ENCODE results near the gene FGD4.

DNA sequence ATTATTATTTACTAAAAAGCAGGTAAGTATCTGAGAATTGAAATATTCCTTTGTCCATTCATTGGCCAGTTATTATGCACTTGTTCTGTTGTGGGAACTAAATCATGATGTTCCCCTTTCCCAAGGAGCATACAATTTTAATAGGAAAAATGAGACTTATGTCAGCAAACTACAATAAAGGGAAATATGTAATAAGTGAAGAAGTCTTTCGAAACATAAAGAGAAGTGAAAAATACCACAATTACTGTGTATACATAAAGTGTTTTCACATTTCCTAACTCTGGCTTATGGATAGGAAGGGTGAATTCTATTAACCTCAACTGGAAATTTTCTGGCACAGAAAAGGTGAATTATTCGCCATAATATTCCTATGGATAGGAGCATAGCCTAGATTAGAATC, 201.3 kb downstream of the FGD4 start:
- TF ChIP-seq, protein P1, sequence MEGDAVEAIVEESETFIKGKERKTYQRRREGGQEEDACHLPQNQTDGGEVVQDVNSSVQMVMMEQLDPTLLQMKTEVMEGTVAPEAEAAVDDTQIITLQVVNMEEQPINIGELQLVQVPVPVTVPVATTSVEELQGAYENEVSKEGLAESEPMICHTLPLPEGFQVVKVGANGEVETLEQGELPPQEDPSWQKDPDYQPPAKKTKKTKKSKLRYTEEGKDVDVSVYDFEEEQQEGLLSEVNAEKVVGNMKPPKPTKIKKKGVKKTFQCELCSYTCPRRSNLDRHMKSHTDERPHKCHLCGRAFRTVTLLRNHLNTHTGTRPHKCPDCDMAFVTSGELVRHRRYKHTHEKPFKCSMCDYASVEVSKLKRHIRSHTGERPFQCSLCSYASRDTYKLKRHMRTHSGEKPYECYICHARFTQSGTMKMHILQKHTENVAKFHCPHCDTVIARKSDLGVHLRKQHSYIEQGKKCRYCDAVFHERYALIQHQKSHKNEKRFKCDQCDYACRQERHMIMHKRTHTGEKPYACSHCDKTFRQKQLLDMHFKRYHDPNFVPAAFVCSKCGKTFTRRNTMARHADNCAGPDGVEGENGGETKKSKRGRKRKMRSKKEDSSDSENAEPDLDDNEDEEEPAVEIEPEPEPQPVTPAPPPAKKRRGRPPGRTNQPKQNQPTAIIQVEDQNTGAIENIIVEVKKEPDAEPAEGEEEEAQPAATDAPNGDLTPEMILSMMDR (IDR thresholded peaks at IDR 0.05; ENCODE audit: low read depth, low read length) = no peak
- TF ChIP-seq POLR2A (IDR thresholded peaks at IDR 0.05; ENCODE audit: extremely low read depth, insufficient read length) = no peak
- TF ChIP-seq, protein P2, sequence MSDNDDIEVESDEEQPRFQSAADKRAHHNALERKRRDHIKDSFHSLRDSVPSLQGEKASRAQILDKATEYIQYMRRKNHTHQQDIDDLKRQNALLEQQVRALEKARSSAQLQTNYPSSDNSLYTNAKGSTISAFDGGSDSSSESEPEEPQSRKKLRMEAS (IDR thresholded peaks at IDR 0.05; ENCODE audit: low read depth, low read length) = no peak
- TF ChIP-seq MYC (IDR thresholded peaks at IDR 0.05; ENCODE audit: low read depth, low read length) = no peak

Measured in NB4 (cell line).